ENCODE measurements around the gene C9orf57. TPM values are rescaled to one million over a fixed set of nuclear protein-coding genes. Genes with fewer than 3 reads are reported as not detected.

C9orf57 gene
- total RNA-seq, 2 experiments from 2014 or later: not detected

DNA sequence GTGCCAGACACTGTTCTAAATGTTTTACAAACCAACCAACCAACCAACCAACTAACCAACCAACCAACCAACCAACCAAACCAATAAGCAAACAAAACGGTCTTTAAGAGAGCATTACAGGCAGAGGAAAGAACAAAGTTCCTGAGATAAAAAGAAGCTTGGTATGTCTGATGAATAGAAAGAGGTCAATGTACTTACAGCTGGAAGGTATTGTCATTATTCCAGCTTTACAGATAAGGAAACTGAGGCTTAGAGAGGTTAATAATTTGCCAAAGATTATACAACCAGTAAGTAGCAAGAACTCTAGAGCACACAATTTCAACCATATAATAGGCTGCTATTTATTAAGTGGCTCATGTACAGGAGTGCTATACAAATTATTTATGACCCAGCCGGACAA is 29.6 kb downstream of the C9orf57 start:
- Mint-ChIP-seq H3K36me3 (ENCODE audit: low read depth) (no peaks in the 10 kb centered on the region), H3K4me3 (no peak overlapping the region), H3K27ac (no peak overlapping the region), H3K27me3 (peaks cover 1% of the 10 kb centered on the region), H3K9me3 (no peaks in the 10 kb centered on the region), H3K4me1 (ENCODE audit: low read depth) (no peaks in the 10 kb centered on the region)
- DNase-seq (no peak), ATAC-seq (no peak)
- TF ChIP-seq, protein P1, sequence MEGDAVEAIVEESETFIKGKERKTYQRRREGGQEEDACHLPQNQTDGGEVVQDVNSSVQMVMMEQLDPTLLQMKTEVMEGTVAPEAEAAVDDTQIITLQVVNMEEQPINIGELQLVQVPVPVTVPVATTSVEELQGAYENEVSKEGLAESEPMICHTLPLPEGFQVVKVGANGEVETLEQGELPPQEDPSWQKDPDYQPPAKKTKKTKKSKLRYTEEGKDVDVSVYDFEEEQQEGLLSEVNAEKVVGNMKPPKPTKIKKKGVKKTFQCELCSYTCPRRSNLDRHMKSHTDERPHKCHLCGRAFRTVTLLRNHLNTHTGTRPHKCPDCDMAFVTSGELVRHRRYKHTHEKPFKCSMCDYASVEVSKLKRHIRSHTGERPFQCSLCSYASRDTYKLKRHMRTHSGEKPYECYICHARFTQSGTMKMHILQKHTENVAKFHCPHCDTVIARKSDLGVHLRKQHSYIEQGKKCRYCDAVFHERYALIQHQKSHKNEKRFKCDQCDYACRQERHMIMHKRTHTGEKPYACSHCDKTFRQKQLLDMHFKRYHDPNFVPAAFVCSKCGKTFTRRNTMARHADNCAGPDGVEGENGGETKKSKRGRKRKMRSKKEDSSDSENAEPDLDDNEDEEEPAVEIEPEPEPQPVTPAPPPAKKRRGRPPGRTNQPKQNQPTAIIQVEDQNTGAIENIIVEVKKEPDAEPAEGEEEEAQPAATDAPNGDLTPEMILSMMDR (IDR thresholded peaks at IDR 0.05): no peak
- CTCF ChIA-PET: interaction anchor here (0.6 to 2.1 kb wide), 4 partner anchors 8 to 250 kb away, joined by 3 to 16 read pairs (median 4); no protein-coding TSS in a partner anchor
- intact Hi-C loops (cut with micrococcal nuclease): loop anchor here (10.0 kb wide), 1 partner anchor 564 kb away; no protein-coding TSS in a partner anchor
- POLR2A ChIA-PET: no interaction called here

DNA sequence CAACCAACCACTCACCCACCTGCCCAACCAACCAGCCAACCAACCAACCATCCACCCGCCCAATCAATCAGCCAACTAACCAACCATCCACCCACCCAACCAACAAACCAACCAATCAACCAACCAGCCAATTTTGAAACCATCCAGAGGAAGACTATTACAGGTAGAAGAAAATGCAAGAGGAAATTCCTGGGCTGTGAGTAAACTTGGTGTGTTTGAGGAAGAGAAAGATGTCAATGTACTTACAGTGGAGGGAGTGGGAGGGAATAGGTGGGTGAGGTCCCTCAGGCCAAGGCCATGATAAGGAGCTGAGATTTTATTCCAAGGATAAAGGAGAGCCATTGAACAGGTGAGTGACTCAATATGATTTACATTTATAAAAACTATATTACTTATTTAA is 30.4 kb downstream of the C9orf57 start:
- POLR2A ChIA-PET: no interaction called here

DNA sequence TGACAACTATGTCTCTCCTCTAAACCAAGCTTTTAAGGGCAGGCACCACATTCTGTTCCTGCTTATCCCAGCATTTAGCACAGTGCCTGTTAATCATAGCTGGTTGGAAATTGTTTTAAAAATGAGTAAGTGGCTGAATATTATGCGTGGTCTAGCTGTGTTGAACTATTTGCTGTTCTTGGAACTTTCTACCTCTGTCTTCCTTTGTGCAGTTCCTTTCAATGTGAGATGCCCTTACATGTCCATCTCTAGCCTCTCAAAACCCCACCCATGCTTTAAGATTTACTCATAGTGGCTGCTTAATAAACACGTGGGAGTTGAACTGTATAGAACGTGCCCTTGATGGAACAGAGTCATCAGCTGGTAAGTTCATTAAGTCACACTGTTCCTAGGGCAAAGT is 34.5 kb downstream of the C9orf57 start:
- ATAC-seq: peak; percentile 24
- Mint-ChIP-seq H3K27me3 (peaks cover 1% of the 10 kb centered on the region), H3K27ac (no peak overlapping the region), H3K36me3 (ENCODE audit: low read depth) (no peaks in the 10 kb centered on the region), H3K4me1 (ENCODE audit: low read depth) (no peaks in the 10 kb centered on the region), H3K9me3 (no peaks in the 10 kb centered on the region), H3K4me3 (no peak overlapping the region)
- intact Hi-C loops (cut with micrococcal nuclease): loop anchor here (1.0 to 10.0 kb wide), 2 partner anchors 220 to 421 kb away; no protein-coding TSS in a partner anchor
- CTCF ChIA-PET: interaction anchor here (0.7 to 6.1 kb wide), 27 partner anchors 9 to 421 kb away, joined by 3 to 177 read pairs (median 4); partner anchors contain the start of genes ABHD17B and C9orf85
- TF ChIP-seq, protein P1 (IDR thresholded peaks at IDR 0.05): no peak
- POLR2A ChIA-PET: no interaction called here
- no peak for DNase-seq

More for the DNA sequence above, 30.4 kb downstream of the C9orf57 start:
- Mint-ChIP-seq H3K36me3 (ENCODE audit: low read depth) (no peaks in the 10 kb centered on the region), H3K4me1 (ENCODE audit: low read depth) (no peaks in the 10 kb centered on the region), H3K4me3 (no peak overlapping the region), H3K27me3 (peaks cover 1% of the 10 kb centered on the region), H3K27ac (no peak overlapping the region), H3K9me3 (no peaks in the 10 kb centered on the region)
- TF ChIP-seq, protein P1 (IDR thresholded peaks at IDR 0.05): no peak
- intact Hi-C loops (cut with micrococcal nuclease): loop anchor here (10.0 kb wide), 2 partner anchors 425 to 565 kb away; no protein-coding TSS in a partner anchor
- CTCF ChIA-PET: interaction anchor here (1.4 to 2.1 kb wide), 3 partner anchors 9 to 250 kb away, joined by 3 to 16 read pairs (median 5); no protein-coding TSS in a partner anchor
- DNase-seq: no peak
- no peak for ATAC-seq

DNA sequence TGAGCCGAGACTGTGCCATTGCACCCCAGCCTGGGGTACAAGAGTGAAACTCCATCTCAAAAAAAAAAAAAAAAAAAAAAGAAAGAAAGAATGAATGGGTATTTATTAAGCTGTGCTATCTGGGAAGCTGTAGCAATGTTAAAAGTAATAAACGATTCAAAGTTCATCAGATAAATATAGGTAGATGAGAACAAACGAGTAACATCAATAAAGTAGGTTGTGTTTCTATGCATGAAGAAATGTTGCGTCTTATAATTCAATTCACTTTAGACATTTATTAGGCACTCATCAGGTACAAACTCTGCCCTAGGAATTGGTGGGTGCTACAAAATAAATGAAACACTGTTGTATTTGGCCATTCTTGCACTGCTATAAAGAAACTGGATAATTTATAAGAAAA is 36.8 kb downstream of the C9orf57 start:
- H3K27me3 Mint-ChIP-seq: no peaks in the 10 kb centered on the region
- POLR2A ChIA-PET: no interaction called here

DNA sequence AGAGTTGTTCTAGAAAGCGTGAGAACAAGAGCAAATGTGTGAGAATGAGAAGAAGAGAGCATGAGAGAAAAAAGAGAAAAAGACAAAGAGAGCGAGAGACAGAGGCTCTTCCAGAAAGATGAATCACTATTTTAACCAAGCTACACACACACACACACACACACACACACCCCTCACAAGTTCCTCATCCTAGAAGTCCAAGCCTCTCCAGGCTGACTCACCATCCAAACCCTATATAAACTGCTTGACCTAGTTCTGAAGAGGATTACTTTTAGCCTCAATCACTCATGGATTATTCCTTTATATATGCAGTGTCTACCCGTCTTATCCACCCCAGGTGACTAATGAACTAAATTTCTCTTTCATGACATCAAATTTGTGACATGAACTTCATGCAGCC is 37.6 kb downstream of the C9orf57 start:
- Mint-ChIP-seq H3K4me3 (no peak overlapping the region), H3K27me3 (no peaks in the 10 kb centered on the region), H3K27ac (no peak overlapping the region), H3K9me3 (no peaks in the 10 kb centered on the region), H3K36me3 (ENCODE audit: low read depth) (no peaks in the 10 kb centered on the region), H3K4me1 (ENCODE audit: low read depth) (no peaks in the 10 kb centered on the region)
- no peak for DNase-seq
- TF ChIP-seq, protein P1 (IDR thresholded peaks at IDR 0.05): no peak
- intact Hi-C loops (cut with micrococcal nuclease): loop anchor here (10.0 kb wide), 1 partner anchor 418 kb away; no protein-coding TSS in a partner anchor
- ChIA-PET POLR2A (no interaction called here), CTCF (interaction anchor here (1.3 to 6.1 kb wide), 4 partner anchors 12 to 219 kb away, joined by 3 to 177 read pairs (median 60); no protein-coding TSS in a partner anchor)
- no peak for ATAC-seq

More for the DNA sequence above, 36.8 kb downstream of the C9orf57 start:
- Mint-ChIP-seq H3K36me3 (ENCODE audit: low read depth) (no peaks in the 10 kb centered on the region), H3K9me3 (no peaks in the 10 kb centered on the region), H3K4me3 (no peak overlapping the region), H3K4me1 (ENCODE audit: low read depth) (no peaks in the 10 kb centered on the region), H3K27ac (no peak overlapping the region)
- ATAC-seq (no peak), DNase-seq (no peak)
- TF ChIP-seq, protein P1 (IDR thresholded peaks at IDR 0.05): no peak
- intact Hi-C loops (cut with micrococcal nuclease): loop anchor here (10.0 kb wide), 1 partner anchor 419 kb away; no protein-coding TSS in a partner anchor
- CTCF ChIA-PET: interaction anchor here (0.9 to 6.1 kb wide), 6 partner anchors 15 to 1462 kb away, joined by 3 to 177 read pairs (median 32); no protein-coding TSS in a partner anchor

Data from activated CD8-positive, alpha-beta T cell treated with anti-CD3 and anti-CD28 coated beads for 36 hours (primary cell).